H1 (cell line): ENCODE results near the gene SPIB. TPM values are rescaled to one million over a fixed set of nuclear protein-coding genes. Genes with fewer than 3 reads are reported as not detected.

Experiments used
- CHD1 ChIP-seq: IDR thresholded peaks from 2 replicates; pipeline ENCODE4 v1.6.1; 2012; ENCODE audit warnings: low read depth, low read length, improper control_type of control experiment
- HDAC6 ChIP-seq: IDR thresholded peaks from one replicate; pipeline ENCODE4 v1.7.1; 2012; ENCODE audit warnings: low read depth, mild to moderate bottlenecking, inconsistent platforms, low read length, moderate library complexity
- NRF1 ChIP-seq: IDR thresholded peaks from 2 replicates; pipeline ENCODE4 v1.6.1; 2011; ENCODE audit warnings: mild to moderate bottlenecking, low read depth, low read length, improper control_type of control experiment
- POLR2AphosphoS5 ChIP-seq: IDR thresholded peaks from 2 replicates; pipeline ENCODE4 v1.6.1; 2011; ENCODE audit warnings: low read depth, low read length
- RBBP5 ChIP-seq: IDR thresholded peaks from 2 replicates; pipeline ENCODE4 v1.7.1; 2012; ENCODE audit warnings: low read depth, mild to moderate bottlenecking, inconsistent platforms, low read length, moderate library complexity, borderline replicate concordance
- RXRA ChIP-seq: IDR thresholded peaks from 2 replicates; pipeline ENCODE4 v1.6.1; 2011; ENCODE audit warnings: low read depth, mild to moderate bottlenecking, low read length, moderate library complexity; ENCODE audit not compliant: insufficient read depth
- SIN3A ChIP-seq, 2 experiments: IDR thresholded peaks in 1 of 2; conservative IDR thresholded peaks in 1 of 2; 2 replicates each; pipeline ENCODE4 v1.6.1; 2011 to 2012; ENCODE audit warnings: low read length in 2 of 2, improper control_type of control experiment in 1 of 2, low read depth in 1 of 2, mild to moderate bottlenecking in 1 of 2
- SIX5 ChIP-seq: IDR thresholded peaks from 2 replicates; pipeline ENCODE4 v1.6.1; 2011; ENCODE audit warnings: mild to moderate bottlenecking, low read depth, low read length
- SP1 ChIP-seq: IDR thresholded peaks from 2 replicates; pipeline ENCODE4 v1.6.1; 2011; ENCODE audit warnings: low read depth, low read length
- SP4 ChIP-seq: IDR thresholded peaks from 2 replicates; pipeline ENCODE4 v1.6.1; 2012; ENCODE audit warnings: low read length, inconsistent platforms
- TBP ChIP-seq: IDR thresholded peaks from 2 replicates; pipeline ENCODE4 v1.6.1; 2011; ENCODE audit warnings: low read depth, low read length, improper control_type of control experiment
- TEAD4 ChIP-seq: IDR thresholded peaks from 2 replicates; pipeline ENCODE4 v1.6.1; 2012; ENCODE audit warnings: low read depth, low read length, inconsistent platforms, mixed read lengths
- USF2 ChIP-seq: IDR thresholded peaks from 2 replicates; pipeline ENCODE4 v1.6.1; 2011; ENCODE audit warnings: low read length, improper control_type of control experiment
- polyA plus RNA-seq, 7 experiments: library from polyadenylated mRNA; depleted of rRNA in 3 of 7; stranded (reverse) in 5 of 7; unstranded in 2 of 7; fragments of >200 nt in 5 of 7; fragments of 200-250 nt in 2 of 7; gene quantifications; 1 replicate in 5 of 7; 2 replicates in 1 of 7; 4 replicates in 1 of 7; pipeline versions ENCODE4 v1.2.1 to v1.2.3, GENCODE V29; 2011 to 2013; ENCODE audit warnings: missing spikeins in 2 of 7, mixed read lengths in 2 of 7
- total RNA-seq: library from RNA; stranded (reverse); fragmentation: NEBNext Ultra II Directional; extraction: Animal tissue kit (Norgen Biotek cat#: 25700); gene quantifications from 2 replicates; pipeline ENCODE4 v1.2.1, GENCODE V29; 2021

The SPIB gene
- total and polyA plus RNA-seq, 2 of the 8 experiments (the other 6 are each of a cell fraction or from before 2014, with no cell fraction given), result 11.1 to 17.4 TPM

GRCh38 chr19:50376166-50377050 lies 42.3 kb upstream of the SPIB start, which contains the start of gene NR1H2 (continued):
- TF ChIP-seq SP4 (peak; percentile 97), HDAC6 (no peak), SIN3A (conservative IDR thresholded peaks at IDR 0.05 in 1 of 2, IDR thresholded peaks at IDR 0.05 in 1 of 2; ENCODE audit: low read depth in 1 of 2, low read length in 2 of 2) (peak; percentile 69 to 90; a peak in 3 of 4 replicates), RXRA (no peak), SIX5 (peak; percentile 55), POLR2AphosphoS5 (peak; percentile 70; the same call in 1 of the 2 replicates), RBBP5 (peak; percentile 82), USF2 (no peak), NRF1 (no peak), TBP (peak; percentile 74), CHD1 (no peak), TEAD4 (no peak), SP1 (peak; percentile 90)
